HG02885 (cell line): Measurements from ENCODE around the gene IFNG-AS1.
A peak's percentile ranks its signal among the peaks of the same experiment; 100 is the strongest.

Experiments used
- ATAC-seq: cut with Tn5 transposase; IDR thresholded peaks from one replicate; pipeline ENCODE4 v1.9.1; 2021; ENCODE audit warnings: mild to moderate bottlenecking; ENCODE audit not compliant: unreplicated experiment, poor library complexity

The IFNG-AS1 gene

GRCh38 chr12:67989184-67989920 lies at the start of gene IFNG-AS1:
TSS of gene IFNG-AS1 (plus strand) at chr12:67989447.
- peak; percentile 35 for ATAC-seq

DNA sequence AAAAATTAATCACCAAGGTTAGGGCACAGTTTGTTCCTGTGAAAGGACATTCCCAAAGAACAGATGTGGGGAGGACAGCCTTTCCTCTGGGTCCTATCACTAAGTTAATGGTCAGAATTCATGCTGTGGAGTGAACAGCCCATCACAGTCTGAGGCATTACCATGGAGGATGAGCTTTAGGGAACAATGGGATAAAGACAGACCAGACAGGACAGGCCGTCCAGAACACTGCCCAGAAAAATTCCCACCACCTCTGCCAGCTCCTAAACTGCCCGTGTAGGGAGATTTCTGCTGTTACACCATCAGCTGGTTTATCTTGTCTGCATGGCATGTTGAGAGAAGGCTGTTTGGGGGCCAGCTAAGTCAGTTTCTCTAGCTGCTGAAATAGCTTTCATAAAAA lies 49.6 kb upstream of the IFNG-AS1 start:
- no peak for ATAC-seq

DNA sequence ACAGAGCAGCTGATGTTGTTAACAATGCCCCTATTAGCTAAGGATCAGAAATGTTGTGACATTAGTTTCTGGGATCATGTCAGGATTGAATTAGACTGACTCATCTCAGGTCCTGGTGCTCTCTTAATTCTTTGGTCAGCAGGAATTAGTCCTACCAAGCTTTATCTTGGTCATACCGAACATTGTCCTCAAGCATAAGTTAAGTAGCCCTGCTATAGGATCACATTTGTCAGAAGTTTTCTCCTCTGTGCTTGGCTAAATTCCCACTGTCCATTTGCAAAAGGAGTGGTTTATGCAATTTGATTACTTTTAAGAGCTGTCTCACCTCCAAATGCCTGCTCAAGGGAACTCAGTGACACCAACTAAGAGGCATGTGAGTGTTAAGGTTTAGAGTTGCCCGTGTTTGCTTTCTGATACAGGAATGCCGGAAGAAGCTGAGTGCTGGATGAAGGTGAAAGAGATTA lies 48.4 kb upstream of the IFNG-AS1 start:
- no peak for ATAC-seq

GRCh38 chr12:67942724-67943123 lies 46.5 kb upstream of the IFNG-AS1 start:
- ATAC-seq = no peak

- ATAC-seq = peak; percentile 80
Observed at GRCh38 chr12:67943141-67943892, 45.9 kb upstream of the IFNG-AS1 start.

- ATAC-seq = no peak
Observed at GRCh38 chr12:67944093-67944492, 45.2 kb upstream of the IFNG-AS1 start.

DNA sequence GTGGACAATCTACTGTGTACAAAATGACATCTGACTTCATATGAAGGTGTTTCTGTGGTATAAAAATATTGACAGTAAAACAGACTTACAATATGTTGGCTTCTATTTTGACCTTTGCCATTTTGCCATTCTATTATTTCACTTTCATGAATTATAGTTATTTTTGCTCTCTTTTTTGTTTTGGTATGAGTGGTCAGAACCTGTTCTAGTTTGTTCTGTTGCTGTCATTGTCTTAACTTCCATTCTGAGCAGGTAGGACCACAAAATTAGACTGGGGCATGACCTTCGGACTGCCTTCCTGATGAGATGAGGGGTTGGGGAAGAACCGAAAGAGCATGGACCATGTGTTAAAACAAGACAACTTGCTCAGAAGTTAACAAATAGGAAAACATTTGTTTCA lies 36.5 kb upstream of the IFNG-AS1 start:
- no peak for ATAC-seq

DNA sequence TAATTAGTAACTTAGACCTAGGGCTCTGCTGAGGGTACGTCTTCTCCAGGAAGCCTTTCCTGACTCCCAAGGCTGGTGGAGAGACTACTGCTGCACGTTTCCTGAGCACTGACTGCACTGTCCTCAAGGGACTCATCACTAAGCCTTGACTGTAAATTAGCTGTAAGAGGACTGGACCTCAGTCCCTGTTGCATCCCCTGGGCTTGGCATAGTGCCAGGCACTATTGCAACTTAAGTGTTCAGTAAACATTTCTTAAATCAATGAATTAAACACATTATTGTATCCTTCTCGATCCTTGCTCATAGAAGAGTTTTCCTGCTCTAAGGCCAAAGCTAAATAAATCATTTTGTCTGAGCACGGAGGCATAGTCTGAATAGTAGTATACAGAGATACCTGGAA lies 31.9 kb upstream of the IFNG-AS1 start:
- no peak for ATAC-seq

DNA sequence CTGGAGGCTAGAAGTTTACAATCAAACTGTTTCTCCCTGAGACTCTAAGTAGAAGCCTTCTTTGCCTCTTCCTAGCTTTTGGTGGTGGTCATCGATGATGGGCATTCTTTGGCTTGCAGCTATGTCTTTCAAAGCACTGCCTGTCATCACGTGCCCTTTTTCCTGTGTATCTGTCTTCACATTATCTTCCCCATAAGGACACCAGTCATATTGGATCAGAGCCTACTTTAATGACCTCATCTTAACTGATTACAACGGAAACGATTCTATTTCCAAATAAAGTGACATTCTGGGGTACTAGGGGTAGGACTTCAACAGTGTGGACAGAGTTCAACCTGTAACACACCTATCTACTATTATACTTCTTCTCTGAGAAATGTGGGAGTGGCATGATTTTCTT lies 31.1 kb upstream of the IFNG-AS1 start:
- no peak for ATAC-seq

DNA sequence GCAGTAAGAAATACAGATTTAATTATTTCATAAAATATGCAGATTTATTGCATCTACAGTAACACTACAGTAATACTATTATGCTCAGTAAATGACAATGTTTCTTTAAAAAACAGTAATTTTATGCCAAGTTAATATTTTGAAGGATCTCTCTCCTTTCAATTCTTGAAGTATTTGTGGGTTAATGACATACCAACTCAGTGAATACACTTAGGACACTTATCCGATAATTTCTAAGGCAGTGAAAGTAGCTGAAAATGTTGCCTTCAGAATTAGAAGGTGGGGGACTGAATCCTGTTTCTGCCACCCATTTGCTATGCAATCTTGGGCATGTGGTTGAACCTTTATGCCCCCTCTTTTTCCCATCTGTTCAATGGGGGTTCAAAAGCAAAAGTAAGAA lies 24.8 kb upstream of the IFNG-AS1 start:
- ATAC-seq = no peak

DNA sequence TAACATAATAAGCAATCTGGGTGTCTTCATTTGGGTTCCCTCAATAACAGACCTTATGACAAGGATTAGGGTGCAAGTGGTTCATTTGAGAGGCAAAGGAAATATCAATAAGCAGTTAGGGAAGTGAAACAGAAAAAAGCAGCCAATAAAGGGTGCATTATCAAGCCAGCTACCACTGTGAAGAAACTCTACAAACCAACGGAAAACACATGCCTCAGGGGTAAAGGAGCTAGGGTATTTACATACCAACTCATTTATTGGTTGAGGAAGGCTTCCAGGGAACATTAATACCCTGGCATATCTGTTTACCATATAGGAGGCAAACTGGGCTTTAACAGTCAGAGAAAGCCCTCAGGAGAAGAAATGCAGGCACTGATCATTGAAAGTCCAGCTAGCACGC lies 22.7 kb upstream of the IFNG-AS1 start:
- no peak for ATAC-seq

GRCh38 chr12:67968321-67968720 lies 20.9 kb upstream of the IFNG-AS1 start:
- no peak for ATAC-seq

DNA sequence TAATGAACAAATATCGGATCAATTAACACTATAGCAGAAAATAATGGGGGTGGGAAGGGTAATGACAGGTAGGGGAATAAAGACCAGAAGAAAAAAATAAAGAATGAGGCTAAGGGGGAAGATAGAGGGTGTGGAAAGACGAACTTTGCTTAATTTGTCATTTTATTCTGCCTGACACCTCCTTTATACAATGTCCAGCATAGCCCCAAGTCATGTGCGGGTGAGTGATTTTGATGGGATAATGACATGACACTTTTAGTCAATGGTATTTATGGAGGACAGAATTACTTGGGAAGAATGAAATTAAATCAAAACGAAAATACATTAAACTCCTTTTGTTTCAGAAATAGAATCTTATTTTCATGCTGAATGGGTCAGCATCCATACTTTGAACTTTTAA lies 20.5 kb upstream of the IFNG-AS1 start:
- ATAC-seq = no peak

DNA sequence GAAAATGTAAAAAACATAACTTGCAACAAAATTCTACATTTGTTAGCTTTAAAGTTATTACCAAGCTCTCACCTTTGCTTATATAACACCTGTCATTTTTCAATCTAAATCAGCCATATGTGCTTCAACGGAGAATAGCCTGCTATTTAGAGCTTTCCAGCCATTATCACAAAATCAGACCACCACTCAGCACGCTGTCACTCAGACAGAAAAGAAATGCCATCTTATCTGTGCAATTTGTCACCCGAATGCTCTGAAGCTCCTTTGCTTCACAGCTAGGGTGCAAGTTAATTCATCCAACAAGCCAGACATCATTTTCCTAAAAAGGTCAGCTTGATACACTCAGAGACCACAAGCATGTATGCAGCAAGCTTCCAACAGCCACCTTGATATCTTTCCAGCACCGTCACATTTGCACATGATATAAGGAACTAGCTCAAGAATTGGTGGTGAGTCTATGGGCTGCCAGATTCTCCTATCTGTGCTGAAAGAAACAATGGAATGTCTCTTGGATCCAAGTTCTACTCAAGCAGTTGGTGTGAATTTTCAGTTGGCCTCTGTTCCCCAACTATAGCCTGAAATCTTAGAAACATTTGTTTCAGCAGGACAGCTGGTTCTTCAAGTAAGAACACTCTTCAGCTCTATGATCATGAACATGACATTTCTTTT lies 20.0 kb upstream of the IFNG-AS1 start:
- no peak for ATAC-seq

GRCh38 chr12:67977668-67978067 lies 11.6 kb upstream of the IFNG-AS1 start:
- no peak for ATAC-seq

- ATAC-seq = no peak
Observed at GRCh38 chr12:67980391-67980790, 8.9 kb upstream of the IFNG-AS1 start.

DNA sequence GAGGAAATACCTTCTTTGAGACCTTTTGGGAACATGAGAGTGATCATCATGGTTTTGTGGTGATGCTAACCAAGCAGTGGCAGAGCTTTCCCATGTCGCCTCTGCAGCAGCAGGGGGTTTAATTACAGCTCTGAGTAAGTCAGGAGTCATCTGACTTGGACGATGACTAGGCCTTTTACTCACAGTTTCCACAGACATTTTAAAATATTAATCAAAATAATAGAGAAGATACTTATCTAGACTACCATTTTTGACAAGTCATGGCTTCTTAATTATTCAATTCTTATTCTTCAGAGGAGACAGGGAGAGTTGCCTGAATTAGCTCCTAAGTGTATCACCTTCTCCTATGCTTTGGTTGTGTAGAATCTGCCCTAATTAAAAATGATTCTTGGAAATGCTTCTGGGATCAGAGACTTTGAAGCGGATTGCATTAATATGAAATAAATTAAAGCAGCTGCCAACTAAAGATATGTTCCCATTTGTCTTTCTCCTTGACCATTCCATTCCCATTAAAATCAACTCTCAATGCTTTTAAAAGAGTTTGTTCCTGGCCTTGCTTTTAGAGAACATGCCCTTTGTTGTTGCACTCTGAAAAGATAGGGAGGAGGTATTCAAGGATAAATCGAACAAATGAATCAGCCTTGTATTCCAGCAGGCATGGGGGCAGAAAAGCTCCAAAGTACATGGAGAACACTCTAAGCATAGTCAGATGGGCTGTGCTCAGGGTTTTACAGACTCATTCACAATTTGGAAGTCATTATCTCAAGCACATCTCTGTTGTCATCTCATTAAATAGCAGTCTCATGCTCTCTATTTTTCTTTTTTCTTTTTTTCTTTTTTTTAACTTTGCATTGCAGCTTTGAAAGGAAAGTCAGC lies 7.7 kb upstream of the IFNG-AS1 start:
- ATAC-seq = no peak

DNA sequence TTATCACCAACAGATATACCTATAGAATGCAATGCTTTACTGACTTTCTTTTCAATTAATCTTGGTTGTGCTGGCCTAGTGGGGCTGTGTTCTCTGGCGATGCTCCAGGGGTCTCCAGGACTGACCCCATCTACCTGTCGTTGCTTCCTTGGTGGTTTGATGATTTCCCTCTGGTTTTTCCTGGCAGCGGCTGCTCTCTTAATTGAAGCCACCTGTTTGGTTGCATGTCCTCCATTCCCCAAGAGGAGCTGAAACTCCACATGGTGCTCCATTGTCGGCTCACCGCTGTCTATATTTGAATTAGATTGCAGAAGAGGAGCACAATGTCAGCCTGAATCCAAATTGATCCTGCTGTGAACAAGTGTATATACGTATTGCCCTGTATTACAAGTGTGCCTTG lies 7.1 kb upstream of the IFNG-AS1 start:
- ATAC-seq = no peak

DNA sequence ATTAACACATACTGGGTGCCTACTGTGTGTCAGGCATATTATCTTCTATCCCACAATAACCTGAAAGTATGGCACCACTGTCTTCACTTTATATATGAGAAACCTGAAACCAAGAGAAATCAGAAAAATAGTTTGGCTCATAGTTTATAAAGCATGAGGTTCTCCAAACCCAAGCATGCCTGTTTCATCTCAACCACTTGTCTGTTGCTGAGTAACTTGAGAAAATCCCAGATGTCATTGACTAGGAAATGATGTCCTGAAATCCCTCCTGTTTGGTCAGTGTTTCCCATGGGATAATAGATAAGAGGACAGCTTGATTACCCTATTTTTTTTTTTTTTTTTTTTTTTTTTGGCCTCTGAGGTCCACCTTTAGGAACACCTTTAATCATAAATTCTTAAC lies 2.6 kb upstream of the IFNG-AS1 start:
- no peak for ATAC-seq

- peak; percentile 72 for ATAC-seq
Observed at GRCh38 chr12:67988601-67989021, 636 bp upstream of the IFNG-AS1 start.
